K562 (cell line): ENCODE data around the gene C1R.

Experiments used
- ARID2 ChIP-seq: fragments of 450-650 bp; IDR thresholded peaks from 2 replicates; pipeline ENCODE4 v1.6.1; 2017; ENCODE audit warnings: antibody characterized with exemption, mild to moderate bottlenecking
- CBFA2T2 ChIP-seq: fragments of 450-650 bp; conservative IDR thresholded peaks from 2 replicates; pipeline ENCODE4 v1.6.1; 2017; ENCODE audit warnings: mild to moderate bottlenecking
- CTCF ChIP-seq, 3 experiments: IDR thresholded peaks in 2 of 3; conservative IDR thresholded peaks in 1 of 3; 2 replicates each; pipeline ENCODE4 v1.5.1; 2011 to 2012; ENCODE audit warnings: low read length in 3 of 3, mild to moderate bottlenecking in 3 of 3, control low read depth in 2 of 3, improper control_type of control experiment in 1 of 3, inconsistent platforms in 1 of 3, low read depth in 1 of 3, mixed read lengths in 1 of 3, moderate library complexity in 1 of 3; ENCODE audit not compliant: insufficient read depth in 2 of 3
- MXI1 ChIP-seq: IDR thresholded peaks from 2 replicates; pipeline ENCODE4 v1.6.1; 2011; ENCODE audit warnings: low read depth, mild to moderate bottlenecking, improper control_type of control experiment, low read length
- PML ChIP-seq: IDR thresholded peaks from 2 replicates; pipeline ENCODE4 v1.6.1; 2012; ENCODE audit warnings: low read length, inconsistent platforms
- POLR2A ChIP-seq: fragments of 450-650 bp; conservative IDR thresholded peaks from 2 replicates; pipeline ENCODE4 v1.6.1; 2016
- PRPF4 ChIP-seq: fragments of 200-400 bp; formaldehyde crosslinking; IDR thresholded peaks from one replicate; pipeline ENCODE4 v1.6.1; 2017; ENCODE audit warnings: low read length, low read depth, mild to moderate bottlenecking; ENCODE audit not compliant: insufficient read depth, poor library complexity, severe bottlenecking
- PURB ChIP-seq: sonication (generic); formaldehyde crosslinking; IDR thresholded peaks from 2 replicates; pipeline ENCODE4 v1.9.0; 2021; ENCODE audit warnings: low read depth, mild to moderate bottlenecking, missing genetic modification reagents
- SIN3B ChIP-seq: fragments of 450-650 bp; IDR thresholded peaks from 2 replicates; pipeline ENCODE4 v1.6.1; 2017; ENCODE audit warnings: low read depth, mild to moderate bottlenecking, moderate library complexity
- SP2 ChIP-seq: IDR thresholded peaks from 2 replicates; pipeline ENCODE4 v1.6.1; 2011; ENCODE audit warnings: mild to moderate bottlenecking, low read depth, low read length, moderate library complexity; ENCODE audit not compliant: poor library complexity, severe bottlenecking; ENCODE audit errors: extremely low read depth

- no peak for TF ChIP-seq ARID2
- TF ChIP-seq POLR2A, result no peak
- TF ChIP-seq PRPF4, result no peak
- no peak for TF ChIP-seq PURB (CRISPR knock-in tag)
- TF ChIP-seq SIN3B, result no peak
- TF ChIP-seq CBFA2T2, result no peak
- TF ChIP-seq SP2, result no peak
- no peak for TF ChIP-seq CTCF (IDR thresholded peaks at IDR 0.05 in 2 of 3, conservative IDR thresholded peaks at IDR 0.05 in 1 of 3; ENCODE audit: insufficient read depth in 2 of 3, low read depth in 1 of 3, low read length in 3 of 3)
- TF ChIP-seq MXI1, result no peak
- TF ChIP-seq PML, result no peak
Measured at GRCh38 chr12:7121324-7121723, 29.1 kb upstream of the C1R start.
